HG02885 (cell line): Measurements from ENCODE around the gene ADAM22.

Experiments used
- ATAC-seq: cut with Tn5 transposase; IDR thresholded peaks from one replicate; pipeline ENCODE4 v1.9.1; 2021; ENCODE audit warnings: mild to moderate bottlenecking; ENCODE audit not compliant: unreplicated experiment, poor library complexity

ADAM22 gene

GRCh38 chr7:88027724-88028123 is 93.7 kb downstream of the ADAM22 start:
- no peak for ATAC-seq

- ATAC-seq: no peak
These were observed 100.1 kb downstream of the ADAM22 start for GRCh38 chr7:88034083-88034695.

GRCh38 chr7:88037050-88037449 is 103.0 kb downstream of the ADAM22 start:
- no peak for ATAC-seq

- ATAC-seq: no peak
These were observed 106.6 kb downstream of the ADAM22 start for GRCh38 chr7:88040694-88041093.

GRCh38 chr7:88041583-88041982 is 107.5 kb downstream of the ADAM22 start:
- no peak for ATAC-seq

- peak; percentile 51 for ATAC-seq
These were observed 108.1 kb downstream of the ADAM22 start for GRCh38 chr7:88042157-88042556.

- no peak for ATAC-seq
These were observed 108.8 kb downstream of the ADAM22 start for GRCh38 chr7:88042803-88043202.

- no peak for ATAC-seq
These were observed 110.0 kb downstream of the ADAM22 start for GRCh38 chr7:88044069-88044468.

- no peak for ATAC-seq
These were observed 113.0 kb downstream of the ADAM22 start for GRCh38 chr7:88046839-88047573.

- ATAC-seq: no peak
These were observed 123.6 kb downstream of the ADAM22 start for GRCh38 chr7:88057655-88058054.

- no peak for ATAC-seq
These were observed 128.2 kb downstream of the ADAM22 start for GRCh38 chr7:88062238-88062637.

- no peak for ATAC-seq
These were observed 135.0 kb downstream of the ADAM22 start for GRCh38 chr7:88069093-88069492.

- peak; percentile 91 for ATAC-seq
These were observed 138.1 kb downstream of the ADAM22 start for GRCh38 chr7:88071994-88072714.

GRCh38 chr7:88072715-88073055 is 138.6 kb downstream of the ADAM22 start:
- peak; percentile 33 for ATAC-seq

GRCh38 chr7:88073626-88074025 is 139.6 kb downstream of the ADAM22 start:
- peak; percentile 42 for ATAC-seq

GRCh38 chr7:88075216-88075615 is 141.2 kb downstream of the ADAM22 start:
- ATAC-seq: no peak

GRCh38 chr7:88083883-88084282 is 149.8 kb downstream of the ADAM22 start:
- no peak for ATAC-seq

- no peak for ATAC-seq
These were observed 155.5 kb downstream of the ADAM22 start for GRCh38 chr7:88089561-88089960.

GRCh38 chr7:88090240-88090639 is 156.2 kb downstream of the ADAM22 start:
- no peak for ATAC-seq

- ATAC-seq: peak; percentile 70
These were observed 156.6 kb downstream of the ADAM22 start for GRCh38 chr7:88090671-88091070.

- ATAC-seq: no peak
These were observed 158.1 kb downstream of the ADAM22 start for GRCh38 chr7:88091988-88092675.
